WTC11 (cell line): ENCODE results near the gene COL27A1. TPM values are rescaled to one million over a fixed set of nuclear protein-coding genes. Genes with fewer than 3 reads are reported as not detected.

Experiments
- ATAC-seq: fragments of 200-7000 bp; cut with Tn5 transposase; 2 replicates; pipeline ENCODE4 v1.10.0; 2021; ENCODE audit warnings: mild to moderate bottlenecking, moderate library complexity
- CTCF ChIA-PET: fragments of 300-600 bp; sonication (Branson Sonifier 250); formaldehyde crosslinking; loops from one replicate; lab custom pipeline; 2021; ENCODE audit warnings: antibody characterized with exemption; lab: Charles Lee
- POLR2A ChIA-PET: fragments of 350-600 bp; sonication (Branson Sonifier 250); formaldehyde crosslinking; loops from one replicate; lab custom pipeline; 2021; ENCODE audit warnings: antibody characterized with exemption; lab: Charles Lee
- DNase-seq: peaks from one replicate; pipeline ENCODE4 v3.0.0; 2021; ENCODE audit warnings: low spot score
- H3K27ac Mint-ChIP-seq: 2 replicates; pipeline ENCODE4 v1.8.0; 2021; ENCODE audit warnings: mixed read lengths
- H3K27me3 Mint-ChIP-seq: 2 replicates; pipeline ENCODE4 v1.8.0; 2021; ENCODE audit warnings: low read depth, mild to moderate bottlenecking, moderate library complexity, mixed read lengths
- H3K36me3 Mint-ChIP-seq: 2 replicates; pipeline ENCODE4 v1.8.0; 2021; ENCODE audit warnings: mixed read lengths
- H3K4me1 Mint-ChIP-seq: 2 replicates; pipeline ENCODE4 v1.8.0; 2022; ENCODE audit warnings: mixed read lengths
- H3K4me3 Mint-ChIP-seq: 2 replicates; pipeline ENCODE4 v1.8.0; 2021; ENCODE audit warnings: mild to moderate bottlenecking, moderate library complexity, mixed read lengths
- H3K9me3 Mint-ChIP-seq: 2 replicates; pipeline ENCODE4 v1.8.0; 2021; ENCODE audit warnings: mixed read lengths
- CBFB ChIP-seq: sonication (generic); formaldehyde crosslinking; IDR thresholded peaks from 2 replicates; pipeline ENCODE4 v1.8.1; 2022; ENCODE audit warnings: mild to moderate bottlenecking, low read depth, missing genetic modification reagents
- CDX4 ChIP-seq: fragments of 250-450 bp; sonication (Bioruptor Pico); IDR thresholded peaks from 2 replicates; pipeline ENCODE4 v1.9.0; 2021; ENCODE audit warnings: moderate library complexity, mild to moderate bottlenecking, inconsistent platforms, borderline replicate concordance
- E2F1 ChIP-seq: sonication (generic); formaldehyde crosslinking; IDR thresholded peaks from 2 replicates; pipeline ENCODE4 v1.8.0; 2022; ENCODE audit warnings: mild to moderate bottlenecking, missing genetic modification reagents
- ELF4 ChIP-seq: sonication (generic); formaldehyde crosslinking; IDR thresholded peaks from 2 replicates; pipeline ENCODE4 v1.8.1; 2022; ENCODE audit warnings: low read depth, mild to moderate bottlenecking, moderate library complexity, missing genetic modification reagents
- EMX1 ChIP-seq: fragments of 250-450 bp; sonication (Bioruptor Pico); IDR thresholded peaks from 2 replicates; pipeline ENCODE4 v1.8.0; 2021; ENCODE audit warnings: mild to moderate bottlenecking
- ERG ChIP-seq: fragments of 250-450 bp; sonication (Bioruptor Pico); IDR thresholded peaks from 2 replicates; pipeline ENCODE4 v1.8.0; 2021; ENCODE audit warnings: mild to moderate bottlenecking
- FOXP4 ChIP-seq: sonication (generic); formaldehyde crosslinking; IDR thresholded peaks from 2 replicates; pipeline ENCODE4 v1.8.0; 2022; ENCODE audit warnings: mild to moderate bottlenecking, missing genetic modification reagents
- IRF1 ChIP-seq: sonication (generic); formaldehyde crosslinking; IDR thresholded peaks from 2 replicates; pipeline ENCODE4 v1.8.0; 2023; ENCODE audit warnings: missing genetic modification reagents
- JUN ChIP-seq: sonication (generic); formaldehyde crosslinking; IDR thresholded peaks from 2 replicates; pipeline ENCODE4 v1.8.0; 2023; ENCODE audit warnings: mild to moderate bottlenecking, missing genetic modification reagents
- MLX ChIP-seq: sonication (generic); formaldehyde crosslinking; IDR thresholded peaks from 2 replicates; pipeline ENCODE4 v1.8.1; 2023; ENCODE audit warnings: mild to moderate bottlenecking, missing genetic modification reagents, moderate library complexity
- NFE2L1 ChIP-seq: sonication (generic); formaldehyde crosslinking; IDR thresholded peaks from 2 replicates; pipeline ENCODE4 v1.8.1; 2023; ENCODE audit warnings: missing genetic modification reagents
- NFYB ChIP-seq: sonication (generic); formaldehyde crosslinking; conservative IDR thresholded peaks from 2 replicates; pipeline ENCODE4 v1.8.0; 2022; ENCODE audit warnings: low read depth, missing genetic modification reagents
- OVOL2 ChIP-seq: fragments of 250-450 bp; sonication (Bioruptor Pico); IDR thresholded peaks from 2 replicates; pipeline ENCODE4 v1.9.0; 2021; ENCODE audit warnings: mild to moderate bottlenecking, borderline replicate concordance
- PRRX2 ChIP-seq: fragments of 250-450 bp; sonication (Bioruptor Pico); IDR thresholded peaks from 2 replicates; pipeline ENCODE4 v1.8.0; 2021; ENCODE audit warnings: mild to moderate bottlenecking
- STAT6 ChIP-seq: sonication (generic); formaldehyde crosslinking; conservative IDR thresholded peaks from 2 replicates; pipeline ENCODE4 v1.8.1; 2023; ENCODE audit warnings: mild to moderate bottlenecking, low read depth, missing genetic modification reagents, moderate library complexity
- USF1 ChIP-seq: sonication (generic); formaldehyde crosslinking; IDR thresholded peaks from 2 replicates; pipeline ENCODE4 v1.8.0; 2022; ENCODE audit warnings: mild to moderate bottlenecking, missing genetic modification reagents
- USF2 ChIP-seq: sonication (generic); formaldehyde crosslinking; IDR thresholded peaks from 2 replicates; pipeline ENCODE4 v1.8.1; 2023; ENCODE audit warnings: mild to moderate bottlenecking, missing genetic modification reagents, moderate library complexity
- ZBTB21 ChIP-seq: sonication (generic); formaldehyde crosslinking; IDR thresholded peaks from 2 replicates; pipeline ENCODE4 v1.8.1; 2023; ENCODE audit warnings: mild to moderate bottlenecking, missing genetic modification reagents, borderline replicate concordance
- ZNF396 ChIP-seq: fragments of 250-450 bp; sonication (Bioruptor Pico); IDR thresholded peaks from 2 replicates; pipeline ENCODE4 v1.8.0; 2021; ENCODE audit warnings: mild to moderate bottlenecking, moderate library complexity, borderline replicate concordance
- ZSCAN18 ChIP-seq: fragments of 250-450 bp; sonication (Bioruptor Pico); IDR thresholded peaks from 2 replicates; pipeline ENCODE4 v2.1.2; 2022; ENCODE audit warnings: mild to moderate bottlenecking, moderate library complexity
- total RNA-seq: library from RNA; stranded (reverse); gene quantifications from 3 replicates; pipeline ENCODE4 v1.2.3, GENCODE V29; 2021

Gene COL27A1
- total RNA-seq, 1 experiment from 2014 or later = 47.5 TPM

- TF ChIP-seq CBFB = no peak
- TF ChIP-seq CDX4 (CRISPR knock-in tag) = no peak
- TF ChIP-seq ZBTB21 = no peak
These were observed 85.6 kb downstream of the COL27A1 start (continued) for GRCh38 chr9:114240647-114241558.

GRCh38 chr9:114242837-114243236 lies 87.5 kb downstream of the COL27A1 start:
- CTCF ChIA-PET = interaction anchor here (1.3 to 2.7 kb wide), 2 partner anchors 48 to 135 kb away, joined by 3 to 13 read pairs; no protein-coding TSS in a partner anchor
- H3K9me3 Mint-ChIP-seq = no peaks in the 10 kb centered on the region
- POLR2A ChIA-PET = no interaction called here
- H3K36me3 Mint-ChIP-seq = peaks cover 10% of the 10 kb centered on the region
- DNase-seq (no peak), ATAC-seq (no peak)
- H3K4me3 Mint-ChIP-seq = no peak overlapping the region
- H3K27me3 Mint-ChIP-seq = no peaks in the 10 kb centered on the region
- H3K27ac Mint-ChIP-seq = no peak overlapping the region; the same call in 1 of the 2 replicates
- peaks cover 9% of the 10 kb centered on the region for H3K4me1 Mint-ChIP-seq
- TF ChIP-seq MLX = no peak
- TF ChIP-seq USF2 (CRISPR knock-in tag) = no peak
- no peak for TF ChIP-seq NFE2L1 (CRISPR knock-in tag)
- no peak for TF ChIP-seq STAT6
- TF ChIP-seq ERG (CRISPR knock-in tag) = no peak
- no peak for TF ChIP-seq OVOL2
- TF ChIP-seq JUN = no peak
- no peak for TF ChIP-seq USF1
- TF ChIP-seq ZSCAN18 (CRISPR knock-in tag) = no peak
- TF ChIP-seq ZNF396 (CRISPR knock-in tag) = no peak
- TF ChIP-seq ELF4 = no peak
- TF ChIP-seq IRF1 (CRISPR knock-in tag) = no peak
- TF ChIP-seq NFYB (CRISPR knock-in tag) = no peak
- TF ChIP-seq EMX1 = no peak
- no peak for TF ChIP-seq E2F1 (CRISPR knock-in tag)
- no peak for TF ChIP-seq PRRX2 (CRISPR knock-in tag)
- no peak for TF ChIP-seq FOXP4 (CRISPR knock-in tag)
